WTC11 (cell line): ENCODE results near the gene ZNF652. TPM values are rescaled to one million over a fixed set of nuclear protein-coding genes. Genes with fewer than 3 reads are reported as not detected.
"Not testable (repeated sequence)": the region's sequence is repeated elsewhere in the genome, so short reads cannot be mapped to it uniquely, and the experiment has no call there.

Source experiments
- ATAC-seq: fragments of 200-7000 bp; cut with Tn5 transposase; 2 replicates; pipeline ENCODE4 v1.10.0; 2021; ENCODE audit warnings: mild to moderate bottlenecking, moderate library complexity
- CTCF ChIA-PET: fragments of 300-600 bp; sonication (Branson Sonifier 250); formaldehyde crosslinking; loops from one replicate; lab custom pipeline; 2021; ENCODE audit warnings: antibody characterized with exemption; lab: Charles Lee
- POLR2A ChIA-PET: fragments of 350-600 bp; sonication (Branson Sonifier 250); formaldehyde crosslinking; loops from one replicate; lab custom pipeline; 2021; ENCODE audit warnings: antibody characterized with exemption; lab: Charles Lee
- DNase-seq: peaks from one replicate; pipeline ENCODE4 v3.0.0; 2021; ENCODE audit warnings: low spot score
- H3K27ac Mint-ChIP-seq: 2 replicates; pipeline ENCODE4 v1.8.0; 2021; ENCODE audit warnings: mixed read lengths
- H3K27me3 Mint-ChIP-seq: 2 replicates; pipeline ENCODE4 v1.8.0; 2021; ENCODE audit warnings: low read depth, mild to moderate bottlenecking, moderate library complexity, mixed read lengths
- H3K36me3 Mint-ChIP-seq: 2 replicates; pipeline ENCODE4 v1.8.0; 2021; ENCODE audit warnings: mixed read lengths
- H3K4me1 Mint-ChIP-seq: 2 replicates; pipeline ENCODE4 v1.8.0; 2022; ENCODE audit warnings: mixed read lengths
- H3K4me3 Mint-ChIP-seq: 2 replicates; pipeline ENCODE4 v1.8.0; 2021; ENCODE audit warnings: mild to moderate bottlenecking, moderate library complexity, mixed read lengths
- H3K9me3 Mint-ChIP-seq: 2 replicates; pipeline ENCODE4 v1.8.0; 2021; ENCODE audit warnings: mixed read lengths
- AR ChIP-seq: fragments of 250-450 bp; sonication (Bioruptor Pico); IDR thresholded peaks from 2 replicates; pipeline ENCODE4 v1.9.0; 2021; ENCODE audit warnings: mild to moderate bottlenecking
- ATF1 ChIP-seq: sonication (generic); formaldehyde crosslinking; IDR thresholded peaks from 2 replicates; pipeline ENCODE4 v1.8.1; 2023; ENCODE audit warnings: mild to moderate bottlenecking, moderate library complexity, missing genetic modification reagents
- CTCF ChIP-seq: fragments of 200-600 bp; IDR thresholded peaks from 2 replicates; pipeline ENCODE4 v1.8.0; 2022; ENCODE audit warnings: antibody characterized with exemption
- ELF4 ChIP-seq: sonication (generic); formaldehyde crosslinking; IDR thresholded peaks from 2 replicates; pipeline ENCODE4 v1.8.1; 2022; ENCODE audit warnings: low read depth, mild to moderate bottlenecking, moderate library complexity, missing genetic modification reagents
- ESRRA ChIP-seq: sonication (generic); formaldehyde crosslinking; IDR thresholded peaks from 2 replicates; pipeline ENCODE4 v1.8.1; 2022; ENCODE audit warnings: mild to moderate bottlenecking, missing genetic modification reagents, borderline replicate concordance
- HMGXB4 ChIP-seq: sonication (generic); formaldehyde crosslinking; IDR thresholded peaks from 2 replicates; pipeline ENCODE4 v1.8.1; 2023; ENCODE audit warnings: mild to moderate bottlenecking, moderate library complexity, missing genetic modification reagents
- IRF2 ChIP-seq: sonication (generic); formaldehyde crosslinking; IDR thresholded peaks from 2 replicates; pipeline ENCODE4 v1.8.0; 2022; ENCODE audit warnings: low read depth, missing genetic modification reagents, borderline replicate concordance
- JUN ChIP-seq: sonication (generic); formaldehyde crosslinking; IDR thresholded peaks from 2 replicates; pipeline ENCODE4 v1.8.0; 2023; ENCODE audit warnings: mild to moderate bottlenecking, missing genetic modification reagents
- KAT7 ChIP-seq: sonication (generic); formaldehyde crosslinking; IDR thresholded peaks from 2 replicates; pipeline ENCODE4 v1.8.1; 2023; ENCODE audit warnings: missing genetic modification reagents, mild to moderate bottlenecking, borderline replicate concordance
- MYBL2 ChIP-seq: sonication (generic); formaldehyde crosslinking; IDR thresholded peaks from 2 replicates; pipeline ENCODE4 v1.8.1; 2023; ENCODE audit warnings: mild to moderate bottlenecking, moderate library complexity, missing genetic modification reagents
- PRRX2 ChIP-seq: fragments of 250-450 bp; sonication (Bioruptor Pico); IDR thresholded peaks from 2 replicates; pipeline ENCODE4 v1.8.0; 2021; ENCODE audit warnings: mild to moderate bottlenecking
- RELA ChIP-seq: sonication (generic); formaldehyde crosslinking; IDR thresholded peaks from 2 replicates; pipeline ENCODE4 v1.8.1; 2022; ENCODE audit warnings: missing genetic modification reagents, mild to moderate bottlenecking, borderline replicate concordance
- RORB ChIP-seq: fragments of 250-450 bp; sonication (Bioruptor Pico); IDR thresholded peaks from 2 replicates; pipeline ENCODE4 v1.9.0; 2021; ENCODE audit warnings: mild to moderate bottlenecking
- TCF7 ChIP-seq: sonication (generic); formaldehyde crosslinking; IDR thresholded peaks from 2 replicates; pipeline ENCODE4 v1.8.0; 2022; ENCODE audit warnings: mild to moderate bottlenecking, low read depth, missing genetic modification reagents, moderate library complexity
- TP53 ChIP-seq: sonication (generic); formaldehyde crosslinking; IDR thresholded peaks from 2 replicates; pipeline ENCODE4 v1.8.1; 2023; ENCODE audit warnings: mild to moderate bottlenecking, missing genetic modification reagents
- USF2 ChIP-seq: sonication (generic); formaldehyde crosslinking; IDR thresholded peaks from 2 replicates; pipeline ENCODE4 v1.8.1; 2023; ENCODE audit warnings: mild to moderate bottlenecking, missing genetic modification reagents, moderate library complexity
- ZMAT4 ChIP-seq: fragments of 250-450 bp; sonication (Bioruptor Pico); IDR thresholded peaks from 2 replicates; pipeline ENCODE4 v1.9.0; 2021; ENCODE audit warnings: mild to moderate bottlenecking
- ZNF423 ChIP-seq: fragments of 250-450 bp; sonication (Bioruptor Pico); IDR thresholded peaks from 2 replicates; pipeline ENCODE4 v2.1.2; 2022; ENCODE audit warnings: mild to moderate bottlenecking, moderate library complexity
- ZNF512 ChIP-seq: sonication (generic); formaldehyde crosslinking; IDR thresholded peaks from 2 replicates; pipeline ENCODE4 v1.8.1; 2022; ENCODE audit warnings: missing genetic modification reagents, borderline replicate concordance
- total RNA-seq: library from RNA; stranded (reverse); gene quantifications from 3 replicates; pipeline ENCODE4 v1.2.3, GENCODE V29; 2021

The ZNF652 gene
- total RNA-seq, 1 experiment from 2014 or later, result 40.8 TPM

- no peaks in the 10 kb centered on the region for H3K27me3 Mint-ChIP-seq
- CTCF ChIA-PET, result no interaction called here
- DNase-seq, result no peak
Measured at GRCh38 chr17:49287481-49287880, 74.6 kb downstream of the ZNF652 start.

GRCh38 chr17:49286261-49286973 lies 75.6 kb downstream of the ZNF652 start:
- H3K27ac Mint-ChIP-seq, DNase-seq, POLR2A ChIA-PET: not testable (repeated sequence)

More at GRCh38 chr17:49287481-49287880, 74.6 kb downstream of the ZNF652 start:
- H3K4me3 Mint-ChIP-seq, result no peak overlapping the region
- no peaks in the 10 kb centered on the region; the same call in 1 of the 2 replicates for H3K4me1 Mint-ChIP-seq
- no peak for ATAC-seq
- POLR2A ChIA-PET, result no interaction called here
- TF ChIP-seq ATF1 (CRISPR knock-in tag), result no peak
- no peak for TF ChIP-seq ELF4 (CRISPR knock-in tag)
- TF ChIP-seq CTCF, result no peak
- no peak for TF ChIP-seq ESRRA
- TF ChIP-seq RELA, result no peak
- TF ChIP-seq PRRX2, result no peak
- no peak for TF ChIP-seq AR
- TF ChIP-seq ZNF512, result no peak
- TF ChIP-seq HMGXB4 (CRISPR knock-in tag), result no peak
- TF ChIP-seq ZMAT4 (CRISPR knock-in tag), result no peak
- no peak for TF ChIP-seq ZNF423 (CRISPR knock-in tag)
- TF ChIP-seq USF2 (CRISPR knock-in tag), result no peak
- no peak for TF ChIP-seq RORB
- no peak for TF ChIP-seq KAT7 (CRISPR knock-in tag)
- TF ChIP-seq TP53 (CRISPR knock-in tag), result no peak
- no peak for TF ChIP-seq MYBL2
- TF ChIP-seq TCF7 (CRISPR knock-in tag), result no peak
- no peak for TF ChIP-seq JUN (CRISPR knock-in tag)
- no peak for TF ChIP-seq IRF2
- TF ChIP-seq, all 79 proteins: peak for 0
- Mint-ChIP-seq H3K36me3 (no peaks in the 10 kb centered on the region), H3K27ac (no peak overlapping the region), H3K9me3 (no peaks in the 10 kb centered on the region)

More at GRCh38 chr17:49286261-49286973, 75.6 kb downstream of the ZNF652 start:
- H3K4me1 Mint-ChIP-seq, H3K36me3 Mint-ChIP-seq, H3K27me3 Mint-ChIP-seq, H3K4me3 Mint-ChIP-seq, ATAC-seq, H3K9me3 Mint-ChIP-seq: not testable (repeated sequence)
- CTCF ChIA-PET, result interaction anchor here (0.8 to 1.0 kb wide), 2 partner anchors 62 to 82 kb away, joined by 3 read pairs; no protein-coding TSS in a partner anchor
